Activated CD8-positive, alpha-beta memory T cell treated with anti-CD3 and anti-CD28 coated beads, Interleukin-2, amount 10 ng/mL, durations not matched to agents 7 days and 5 days (primary cell): ENCODE measurements around the gene FAM124A. TPM values are rescaled to one million over a fixed set of nuclear protein-coding genes. Genes with fewer than 3 reads are reported as not detected.

Source experiments
- ATAC-seq: fragments of 150-1000 bp; cut with Tn5 transposase; one replicate; pipeline ENCODE4 v1.10.0; 2021; ENCODE audit warnings: moderate library complexity
- CTCF ChIA-PET: fragments of 350-600 bp; sonication (Branson Sonifier 250); formaldehyde crosslinking; loops from one replicate; lab custom pipeline; 2021; ENCODE audit warnings: antibody characterized with exemption; lab: Charles Lee
- DNase-seq: peaks from one replicate; pipeline ENCODE4 v3.0.0-alpha.2; 2020
- H3K27ac Mint-ChIP-seq: one replicate; pipeline ENCODE4 v1.8.0; 2021; ENCODE audit warnings: mild to moderate bottlenecking, mixed read lengths
- H3K27me3 Mint-ChIP-seq: one replicate; pipeline ENCODE4 v1.8.0; 2021; ENCODE audit warnings: mixed read lengths
- H3K36me3 Mint-ChIP-seq: one replicate; pipeline ENCODE4 v1.8.0; 2021; ENCODE audit warnings: mild to moderate bottlenecking, mixed read lengths
- H3K4me1 Mint-ChIP-seq: one replicate; pipeline ENCODE4 v1.8.0; 2021; ENCODE audit warnings: mixed read lengths
- H3K4me3 Mint-ChIP-seq: one replicate; pipeline ENCODE4 v1.8.0; 2021; ENCODE audit warnings: mild to moderate bottlenecking, moderate library complexity, mixed read lengths
- H3K9me3 Mint-ChIP-seq: one replicate; pipeline ENCODE4 v1.8.0; 2022; ENCODE audit warnings: low read depth, mixed read lengths
- total RNA-seq, 2 experiments: library from RNA; stranded (reverse); gene quantifications; one replicate each; pipeline ENCODE4 v1.2.3, GENCODE V29; 2021

The FAM124A gene
- total RNA-seq, 2 experiments from 2014 or later: 0.09 to 0.26 TPM

- CTCF ChIA-PET: interaction anchor here (1.6 kb wide), 1 partner anchor 32 kb away, joined by 4 read pairs; no protein-coding TSS in a partner anchor
- H3K27ac Mint-ChIP-seq: no peak overlapping the region
- DNase-seq (no peak), ATAC-seq (no peak)
- peaks cover 2% of the 10 kb centered on the region for H3K9me3 Mint-ChIP-seq
- no peak overlapping the region for H3K4me3 Mint-ChIP-seq
- no peaks in the 10 kb centered on the region for H3K36me3 Mint-ChIP-seq
- peaks cover 17% of the 10 kb centered on the region for H3K4me1 Mint-ChIP-seq
- H3K27me3 Mint-ChIP-seq: peaks cover 16% of the 10 kb centered on the region
Measured at GRCh38 chr13:51251480-51251879, 29.3 kb downstream of the FAM124A start.

GRCh38 chr13:51252954-51253532, 30.8 kb downstream of the FAM124A start:
- ATAC-seq (peak; percentile 30), DNase-seq (peak; percentile 23)
- Mint-ChIP-seq H3K27me3 (peaks cover 7% of the 10 kb centered on the region), H3K4me1 (peaks cover 17% of the 10 kb centered on the region), H3K27ac (no peak overlapping the region), H3K9me3 (peaks cover 2% of the 10 kb centered on the region), H3K36me3 (no peaks in the 10 kb centered on the region), H3K4me3 (no peak overlapping the region)
- CTCF ChIA-PET: interaction anchor here (0.7 to 1.6 kb wide), 2 partner anchors 30 to 33 kb away, joined by 3 to 4 read pairs; no protein-coding TSS in a partner anchor

GRCh38 chr13:51255556-51255955, 33.4 kb downstream of the FAM124A start:
- peak; percentile 27 for DNase-seq
- H3K4me3 Mint-ChIP-seq: no peak overlapping the region
- peaks cover 2% of the 10 kb centered on the region for H3K9me3 Mint-ChIP-seq
- peaks cover 5% of the 10 kb centered on the region for H3K27me3 Mint-ChIP-seq
- CTCF ChIA-PET: interaction anchor here (1.7 kb wide), 1 partner anchor 10 kb away, joined by 4 read pairs; no protein-coding TSS in a partner anchor
- no peaks in the 10 kb centered on the region for H3K36me3 Mint-ChIP-seq
- no peak for ATAC-seq
- no peak overlapping the region for H3K27ac Mint-ChIP-seq
- H3K4me1 Mint-ChIP-seq: peaks cover 17% of the 10 kb centered on the region

GRCh38 chr13:51257187-51257586, 35.0 kb downstream of the FAM124A start:
- peaks cover 17% of the 10 kb centered on the region for H3K4me1 Mint-ChIP-seq
- DNase-seq (no peak), ATAC-seq (no peak)
- H3K27me3 Mint-ChIP-seq: peaks cover 3% of the 10 kb centered on the region
- H3K36me3 Mint-ChIP-seq: no peaks in the 10 kb centered on the region
- H3K9me3 Mint-ChIP-seq: no peaks in the 10 kb centered on the region
- CTCF ChIA-PET: no interaction called here
- H3K27ac Mint-ChIP-seq: no peak overlapping the region
- no peak overlapping the region for H3K4me3 Mint-ChIP-seq

GRCh38 chr13:51258612-51259548, 36.7 kb downstream of the FAM124A start:
- Mint-ChIP-seq H3K9me3 (no peaks in the 10 kb centered on the region), H3K36me3 (no peaks in the 10 kb centered on the region), H3K4me3 (no peak overlapping the region), H3K4me1 (peaks cover 5% of the 10 kb centered on the region), H3K27ac (no peak overlapping the region), H3K27me3 (peaks cover 3% of the 10 kb centered on the region)
- DNase-seq (peak; percentile 31), ATAC-seq (no peak)
- CTCF ChIA-PET: no interaction called here

- H3K4me1 Mint-ChIP-seq: no peaks in the 10 kb centered on the region
Measured at GRCh38 chr13:51260154-51260553, 38.0 kb downstream of the FAM124A start.

GRCh38 chr13:51261610-51262249, 39.5 kb downstream of the FAM124A start:
- CTCF ChIA-PET: interaction anchor here (1.0 to 1.5 kb wide), 2 partner anchors 24 to 137 kb away, joined by 4 to 7 read pairs; no protein-coding TSS in a partner anchor
- no peak for DNase-seq
- H3K9me3 Mint-ChIP-seq: no peaks in the 10 kb centered on the region
- H3K4me1 Mint-ChIP-seq: no peaks in the 10 kb centered on the region
- ATAC-seq: no peak
- H3K36me3 Mint-ChIP-seq: no peaks in the 10 kb centered on the region
- no peak overlapping the region for H3K4me3 Mint-ChIP-seq
- peaks cover 3% of the 10 kb centered on the region for H3K27me3 Mint-ChIP-seq
- no peak overlapping the region for H3K27ac Mint-ChIP-seq

More at GRCh38 chr13:51260154-51260553, 38.0 kb downstream of the FAM124A start:
- Mint-ChIP-seq H3K9me3 (no peaks in the 10 kb centered on the region), H3K27ac (no peak overlapping the region), H3K36me3 (no peaks in the 10 kb centered on the region), H3K27me3 (peaks cover 3% of the 10 kb centered on the region), H3K4me3 (no peak overlapping the region)
- peak; percentile 36 for DNase-seq
- ATAC-seq: no peak
- CTCF ChIA-PET: no interaction called here

GRCh38 chr13:51262501-51263211, 40.5 kb downstream of the FAM124A start:
- H3K27me3 Mint-ChIP-seq: peaks cover 3% of the 10 kb centered on the region
- no peak overlapping the region for H3K4me3 Mint-ChIP-seq
- no peak for DNase-seq
- H3K9me3 Mint-ChIP-seq: no peaks in the 10 kb centered on the region
- no peaks in the 10 kb centered on the region for H3K36me3 Mint-ChIP-seq
- ATAC-seq: no peak
- no peaks in the 10 kb centered on the region for H3K4me1 Mint-ChIP-seq
- CTCF ChIA-PET: interaction anchor here (0.9 kb wide), 1 partner anchor 17 kb away, joined by 3 read pairs; no protein-coding TSS in a partner anchor
- no peak overlapping the region for H3K27ac Mint-ChIP-seq

GRCh38 chr13:51266642-51267041, 44.4 kb downstream of the FAM124A start:
- H3K9me3 Mint-ChIP-seq: no peaks in the 10 kb centered on the region
- CTCF ChIA-PET: interaction anchor here (2.3 kb wide), 1 partner anchor 20 kb away, joined by 9 read pairs; no protein-coding TSS in a partner anchor
- no peaks in the 10 kb centered on the region for H3K36me3 Mint-ChIP-seq
- no peak overlapping the region for H3K4me3 Mint-ChIP-seq
- H3K4me1 Mint-ChIP-seq: no peaks in the 10 kb centered on the region
- no peak for DNase-seq
- H3K27ac Mint-ChIP-seq: no peak overlapping the region
- peaks cover 8% of the 10 kb centered on the region for H3K27me3 Mint-ChIP-seq
- ATAC-seq: no peak

GRCh38 chr13:51267622-51268021, 45.4 kb downstream of the FAM124A start:
- Mint-ChIP-seq H3K4me3 (no peak overlapping the region), H3K27ac (no peak overlapping the region), H3K9me3 (no peaks in the 10 kb centered on the region), H3K36me3 (no peaks in the 10 kb centered on the region), H3K27me3 (peaks cover 8% of the 10 kb centered on the region), H3K4me1 (no peaks in the 10 kb centered on the region)
- ATAC-seq: no peak
- CTCF ChIA-PET: interaction anchor here (2.1 kb wide), 1 partner anchor 19 kb away, joined by 14 read pairs; no protein-coding TSS in a partner anchor
- no peak for DNase-seq

- no peaks in the 10 kb centered on the region for H3K36me3 Mint-ChIP-seq
- DNase-seq: no peak
- no peaks in the 10 kb centered on the region for H3K9me3 Mint-ChIP-seq
- no peaks in the 10 kb centered on the region for H3K4me1 Mint-ChIP-seq
- ATAC-seq: no peak
- no peak overlapping the region for H3K27ac Mint-ChIP-seq
- H3K27me3 Mint-ChIP-seq: peaks cover 18% of the 10 kb centered on the region
- CTCF ChIA-PET: interaction anchor here (1.0 to 2.1 kb wide), 2 partner anchors 17 kb away, joined by 4 to 14 read pairs; no protein-coding TSS in a partner anchor
- no peak overlapping the region for H3K4me3 Mint-ChIP-seq
Measured at GRCh38 chr13:51269039-51269438, 46.8 kb downstream of the FAM124A start.

- H3K27me3 Mint-ChIP-seq: peaks cover 20% of the 10 kb centered on the region
- no peaks in the 10 kb centered on the region for H3K4me1 Mint-ChIP-seq
- DNase-seq: no peak
- no peak for ATAC-seq
- H3K4me3 Mint-ChIP-seq: no peak overlapping the region
- no peak overlapping the region for H3K27ac Mint-ChIP-seq
- no peaks in the 10 kb centered on the region for H3K9me3 Mint-ChIP-seq
- CTCF ChIA-PET: interaction anchor here (1.0 kb wide), 1 partner anchor 15 kb away, joined by 5 read pairs; no protein-coding TSS in a partner anchor
- no peaks in the 10 kb centered on the region for H3K36me3 Mint-ChIP-seq
Measured at GRCh38 chr13:51270623-51271415, 48.6 kb downstream of the FAM124A start.
